VCaP (cell line): ENCODE measurements around the gene FAM20C.

Source experiments
- H3K27ac ChIP-seq: fragments of 450-650 bp; 2 replicates; pipeline ENCODE4 v1.5.1; 2017
- CTCF ChIP-seq: fragments of 450-650 bp; conservative IDR thresholded peaks from 2 replicates; pipeline ENCODE4 v1.5.1; 2017; ENCODE audit warnings: mild to moderate bottlenecking, moderate library complexity

FAM20C gene

GRCh38 chr7:149791-150636 is 42.4 kb upstream of the FAM20C start:
- H3K27ac ChIP-seq = peak overlapping the region; percentile 93
- TF ChIP-seq CTCF = no peak

GRCh38 chr7:150811-151221 is 41.6 kb upstream of the FAM20C start:
- peak overlapping the region; percentile 93; the same call in 1 of the 2 replicates for H3K27ac ChIP-seq
- no peak for TF ChIP-seq CTCF

- no peak for TF ChIP-seq CTCF
- H3K27ac ChIP-seq = no peak overlapping the region
Measured at GRCh38 chr7:151346-152050, 40.9 kb upstream of the FAM20C start.

GRCh38 chr7:152702-153391 is 39.5 kb upstream of the FAM20C start:
- H3K27ac ChIP-seq = no peak overlapping the region
- no peak for TF ChIP-seq CTCF

- no peak for TF ChIP-seq CTCF
- H3K27ac ChIP-seq = no peak overlapping the region
Measured at GRCh38 chr7:153604-154003, 38.8 kb upstream of the FAM20C start.

- TF ChIP-seq CTCF = no peak
- H3K27ac ChIP-seq = no peak overlapping the region
Measured at GRCh38 chr7:154096-154799, 38.1 kb upstream of the FAM20C start.
